Breast epithelium (tissue), 4 donors: ENCODE results near the gene SESN1. TPM values are rescaled to one million over a fixed set of nuclear protein-coding genes. Genes with fewer than 3 reads are reported as not detected.

ENCODE experiments used
- DNase-seq, 2 donors: peaks; one replicate each; pipeline ENCODE4 v3.0.0-alpha.2; 2019; ENCODE audit warnings: low spot score in 2 of 2
- H3K27ac ChIP-seq, 2 donors: fragments of 200-600 bp; sonication (generic) in 1 of 2; one replicate each; pipeline ENCODE4 v1.5.1; 2016 to 2019; ENCODE audit warnings: mild to moderate bottlenecking in 1 of 2
- H3K27me3 ChIP-seq, 2 donors: fragments of 200-600 bp; sonication (generic) in 1 of 2; one replicate each; pipeline versions ENCODE4 v1.5.1 to v1.6.0; 2017 to 2019; ENCODE audit warnings: control low read depth in 1 of 2, mild to moderate bottlenecking in 1 of 2
- H3K36me3 ChIP-seq: fragments of 200-600 bp; one replicate; pipeline ENCODE4 v1.5.1; 2019
- H3K4me1 ChIP-seq, 2 donors: fragments of 200-600 bp; sonication (generic); one replicate each; pipeline ENCODE4 v1.5.1; 2016 to 2019; ENCODE audit warnings: control low read depth in 1 of 2
- H3K4me3 ChIP-seq, 3 donors: fragments of 200-600 bp; sonication (generic); 1 replicate in 2 of 3; 2 replicates in 1 of 3; pipeline ENCODE4 v1.5.1; 2016 to 2019; ENCODE audit warnings: mild to moderate bottlenecking in 3 of 3, moderate library complexity in 2 of 3
- H3K9me3 ChIP-seq, 2 donors: fragments of 200-600 bp; sonication (generic) in 1 of 2; one replicate each; pipeline ENCODE4 v1.5.1; 2016 to 2019; ENCODE audit warnings: control low read depth in 1 of 2
- CTCF ChIP-seq, 3 donors: fragments of 450-650 bp; IDR thresholded peaks; one replicate each; pipeline ENCODE4 v1.5.1; 2016 to 2017; ENCODE audit warnings: antibody characterized with exemption in 3 of 3, mild to moderate bottlenecking in 3 of 3, moderate library complexity in 3 of 3
- POLR2A ChIP-seq: fragments of 450-650 bp; IDR thresholded peaks from one replicate; pipeline ENCODE4 v1.6.1; 2016; ENCODE audit warnings: antibody characterized with exemption, mild to moderate bottlenecking, moderate library complexity
- POLR2AphosphoS5 ChIP-seq, 3 donors: sonication (generic); formaldehyde crosslinking; IDR thresholded peaks; one replicate each; pipeline ENCODE4 v1.6.1; 2017; ENCODE audit warnings: antibody characterized with exemption in 3 of 3
- intact Hi-C: fragments of 100-400 bp; cut with DNase I; formaldehyde crosslinking; loops from one replicate; pipeline ENCODE4 v1.15.1; 2023; ENCODE audit warnings: low total_unique reads
- total RNA-seq, 3 donors: library from RNA; depleted of rRNA; stranded (reverse); fragments of >200 nt; gene quantifications; one replicate each; pipeline ENCODE4 v1.1.0, GENCODE V29; 2016

The SESN1 gene
- total RNA-seq, 3 donors from 2014 or later: 70.8 to 141 (median 108) TPM

- Histone ChIP-seq H3K9me3 (no peaks in the 10 kb centered on the region), H3K27me3 (no peaks in the 10 kb centered on the region), H3K4me1 (no peaks in the 10 kb centered on the region), H3K36me3 (no peaks in the 10 kb centered on the region), H3K27ac (no peak overlapping the region), H3K4me3 (no peak overlapping the region)
- TF ChIP-seq POLR2A (no peak), CTCF (IDR thresholded peaks at IDR 0.05) (no peak), POLR2AphosphoS5 (IDR thresholded peaks at IDR 0.05) (no peak)
- intact Hi-C loops: no loop called here
- DNase-seq: no peak
Observed at GRCh38 chr6:109125504-109125903, 30.9 kb upstream of the SESN1 start.

- Histone ChIP-seq H3K4me1 (no peaks in the 10 kb centered on the region), H3K27me3 (no peaks in the 10 kb centered on the region), H3K4me3 (no peak overlapping the region), H3K36me3 (no peaks in the 10 kb centered on the region), H3K27ac (no peak overlapping the region), H3K9me3 (no peaks in the 10 kb centered on the region)
- no peak for TF ChIP-seq POLR2A
- no peak for TF ChIP-seq POLR2AphosphoS5 (IDR thresholded peaks at IDR 0.05)
- no peak for TF ChIP-seq CTCF (IDR thresholded peaks at IDR 0.05)
- DNase-seq: no peak
- intact Hi-C loops: no loop called here
Observed at GRCh38 chr6:109124219-109124618, 29.6 kb upstream of the SESN1 start.

- Histone ChIP-seq H3K27me3 (no peaks in the 10 kb centered on the region), H3K36me3 (no peaks in the 10 kb centered on the region), H3K4me3 (no peak overlapping the region), H3K9me3 (no peaks in the 10 kb centered on the region), H3K4me1 (no peaks in the 10 kb centered on the region), H3K27ac (no peak overlapping the region)
- TF ChIP-seq POLR2A (no peak), POLR2AphosphoS5 (IDR thresholded peaks at IDR 0.05) (no peak), CTCF (IDR thresholded peaks at IDR 0.05) (no peak)
- intact Hi-C loops: no loop called here
- DNase-seq: no peak
Observed at GRCh38 chr6:109121411-109121810, 26.8 kb upstream of the SESN1 start.

GRCh38 chr6:109118871-109119354 lies 24.3 kb upstream of the SESN1 start:
- no peak for TF ChIP-seq CTCF (IDR thresholded peaks at IDR 0.05)
- no peak for TF ChIP-seq POLR2AphosphoS5 (IDR thresholded peaks at IDR 0.05)
- no peak for TF ChIP-seq POLR2A
- H3K27ac ChIP-seq: no peak overlapping the region
- H3K9me3 ChIP-seq: no peaks in the 10 kb centered on the region
- intact Hi-C loops: no loop called here
- H3K27me3 ChIP-seq: no peaks in the 10 kb centered on the region
- no peaks in the 10 kb centered on the region for H3K36me3 ChIP-seq
- no peaks in the 10 kb centered on the region for H3K4me1 ChIP-seq
- H3K4me3 ChIP-seq: no peak overlapping the region
- no peak for DNase-seq

- H3K4me3 ChIP-seq: no peak overlapping the region
- H3K27ac ChIP-seq: no peak overlapping the region
- TF ChIP-seq POLR2AphosphoS5 (IDR thresholded peaks at IDR 0.05) (no peak), CTCF (IDR thresholded peaks at IDR 0.05) (no peak), POLR2A (no peak)
- intact Hi-C loops: no loop called here
- DNase-seq: no peak
- H3K4me1 ChIP-seq: no peaks in the 10 kb centered on the region
- no peaks in the 10 kb centered on the region for H3K27me3 ChIP-seq
- H3K9me3 ChIP-seq: no peaks in the 10 kb centered on the region
- no peaks in the 10 kb centered on the region for H3K36me3 ChIP-seq
Observed at GRCh38 chr6:109118337-109118736, 23.7 kb upstream of the SESN1 start.
